K562 (cell line): ENCODE data around the gene CNOT11.

ENCODE experiments used
- HCFC1 ChIP-seq: IDR thresholded peaks from 2 replicates; pipeline ENCODE4 v1.6.1; 2012; ENCODE audit warnings: low read depth, low read length, improper control_type of control experiment
- ZNF224 ChIP-seq: sonication (generic); formaldehyde crosslinking; IDR thresholded peaks from 2 replicates; pipeline ENCODE4 v1.8.0; 2022; ENCODE audit warnings: mild to moderate bottlenecking, missing genetic modification reagents
- TF ChIP-seq, protein P1 (sequence below), 2 experiments: fragments of 450-650 bp in 1 of 2; IDR thresholded peaks; 2 replicates each; pipeline ENCODE4 v1.6.1; 2011 to 2017; ENCODE audit warnings: low read depth in 2 of 2, antibody characterized with exemption in 1 of 2, borderline replicate concordance in 1 of 2, low read length in 1 of 2, mild to moderate bottlenecking in 1 of 2, mixed read lengths in 1 of 2; ENCODE audit not compliant: control insufficient read depth in 1 of 2

DNA sequence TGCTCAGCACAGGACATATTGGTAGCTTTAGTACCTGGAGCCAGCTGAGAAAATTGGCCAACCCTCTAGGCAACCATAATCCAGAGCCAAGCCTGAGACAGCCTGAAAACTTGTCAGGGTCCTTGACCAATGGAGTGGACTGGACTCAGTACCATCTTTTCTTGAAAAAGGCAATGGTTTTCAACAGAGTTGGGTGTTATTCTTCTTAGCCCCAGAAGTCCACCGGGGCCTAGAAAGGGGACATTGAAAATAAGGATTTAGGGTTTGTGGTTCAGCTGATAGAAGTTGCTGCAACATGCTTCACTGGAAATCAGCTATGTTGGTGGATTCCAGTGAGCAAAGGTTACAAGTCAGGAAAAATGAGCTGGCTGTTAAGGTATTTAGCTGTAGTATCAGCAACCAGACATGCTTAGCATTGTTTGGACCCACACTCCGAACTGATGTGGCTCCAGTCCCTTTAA lies 22.1 kb upstream of the CNOT11 start:
- TF ChIP-seq HCFC1 (no peak), ZNF224 (no peak)
- TF ChIP-seq, protein P1, sequence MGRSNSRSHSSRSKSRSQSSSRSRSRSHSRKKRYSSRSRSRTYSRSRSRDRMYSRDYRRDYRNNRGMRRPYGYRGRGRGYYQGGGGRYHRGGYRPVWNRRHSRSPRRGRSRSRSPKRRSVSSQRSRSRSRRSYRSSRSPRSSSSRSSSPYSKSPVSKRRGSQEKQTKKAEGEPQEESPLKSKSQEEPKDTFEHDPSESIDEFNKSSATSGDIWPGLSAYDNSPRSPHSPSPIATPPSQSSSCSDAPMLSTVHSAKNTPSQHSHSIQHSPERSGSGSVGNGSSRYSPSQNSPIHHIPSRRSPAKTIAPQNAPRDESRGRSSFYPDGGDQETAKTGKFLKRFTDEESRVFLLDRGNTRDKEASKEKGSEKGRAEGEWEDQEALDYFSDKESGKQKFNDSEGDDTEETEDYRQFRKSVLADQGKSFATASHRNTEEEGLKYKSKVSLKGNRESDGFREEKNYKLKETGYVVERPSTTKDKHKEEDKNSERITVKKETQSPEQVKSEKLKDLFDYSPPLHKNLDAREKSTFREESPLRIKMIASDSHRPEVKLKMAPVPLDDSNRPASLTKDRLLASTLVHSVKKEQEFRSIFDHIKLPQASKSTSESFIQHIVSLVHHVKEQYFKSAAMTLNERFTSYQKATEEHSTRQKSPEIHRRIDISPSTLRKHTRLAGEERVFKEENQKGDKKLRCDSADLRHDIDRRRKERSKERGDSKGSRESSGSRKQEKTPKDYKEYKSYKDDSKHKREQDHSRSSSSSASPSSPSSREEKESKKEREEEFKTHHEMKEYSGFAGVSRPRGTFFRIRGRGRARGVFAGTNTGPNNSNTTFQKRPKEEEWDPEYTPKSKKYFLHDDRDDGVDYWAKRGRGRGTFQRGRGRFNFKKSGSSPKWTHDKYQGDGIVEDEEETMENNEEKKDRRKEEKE (IDR thresholded peaks at IDR 0.05; ENCODE audit: borderline replicate concordance in 1 of 2, control insufficient read depth in 1 of 2, low read depth in 2 of 2, low read length in 1 of 2): no peak
